GM12801 (cell line): Measurements from ENCODE around the gene TTBK2.

ENCODE experiments used
- TF ChIP-seq, protein P1 (sequence below): IDR thresholded peaks from one replicate; pipeline ENCODE4 v1.5.1; 2011; ENCODE audit warnings: control low read depth; ENCODE audit not compliant: insufficient read length; ENCODE audit errors: extremely low read depth

The TTBK2 gene

DNA sequence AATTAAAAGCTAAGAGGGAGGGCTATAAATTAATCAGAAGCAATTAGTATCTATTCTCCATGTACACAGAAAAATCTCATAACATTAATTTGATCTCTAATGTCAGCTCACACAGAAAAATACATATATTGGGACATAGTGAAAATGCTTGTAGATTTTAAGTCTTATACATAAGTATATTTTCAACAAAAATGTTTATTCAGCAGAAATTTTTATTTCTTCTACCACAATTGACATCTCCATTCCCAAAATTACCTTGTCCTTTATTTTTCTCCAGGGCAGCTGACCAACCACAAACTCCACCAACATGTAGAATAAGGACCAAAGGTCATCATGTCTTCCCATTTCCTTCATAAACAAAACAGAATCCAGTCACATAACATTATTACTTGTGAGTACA lies 109.1 kb downstream of the TTBK2 start:
- TF ChIP-seq, protein P1, sequence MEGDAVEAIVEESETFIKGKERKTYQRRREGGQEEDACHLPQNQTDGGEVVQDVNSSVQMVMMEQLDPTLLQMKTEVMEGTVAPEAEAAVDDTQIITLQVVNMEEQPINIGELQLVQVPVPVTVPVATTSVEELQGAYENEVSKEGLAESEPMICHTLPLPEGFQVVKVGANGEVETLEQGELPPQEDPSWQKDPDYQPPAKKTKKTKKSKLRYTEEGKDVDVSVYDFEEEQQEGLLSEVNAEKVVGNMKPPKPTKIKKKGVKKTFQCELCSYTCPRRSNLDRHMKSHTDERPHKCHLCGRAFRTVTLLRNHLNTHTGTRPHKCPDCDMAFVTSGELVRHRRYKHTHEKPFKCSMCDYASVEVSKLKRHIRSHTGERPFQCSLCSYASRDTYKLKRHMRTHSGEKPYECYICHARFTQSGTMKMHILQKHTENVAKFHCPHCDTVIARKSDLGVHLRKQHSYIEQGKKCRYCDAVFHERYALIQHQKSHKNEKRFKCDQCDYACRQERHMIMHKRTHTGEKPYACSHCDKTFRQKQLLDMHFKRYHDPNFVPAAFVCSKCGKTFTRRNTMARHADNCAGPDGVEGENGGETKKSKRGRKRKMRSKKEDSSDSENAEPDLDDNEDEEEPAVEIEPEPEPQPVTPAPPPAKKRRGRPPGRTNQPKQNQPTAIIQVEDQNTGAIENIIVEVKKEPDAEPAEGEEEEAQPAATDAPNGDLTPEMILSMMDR, result no peak

DNA sequence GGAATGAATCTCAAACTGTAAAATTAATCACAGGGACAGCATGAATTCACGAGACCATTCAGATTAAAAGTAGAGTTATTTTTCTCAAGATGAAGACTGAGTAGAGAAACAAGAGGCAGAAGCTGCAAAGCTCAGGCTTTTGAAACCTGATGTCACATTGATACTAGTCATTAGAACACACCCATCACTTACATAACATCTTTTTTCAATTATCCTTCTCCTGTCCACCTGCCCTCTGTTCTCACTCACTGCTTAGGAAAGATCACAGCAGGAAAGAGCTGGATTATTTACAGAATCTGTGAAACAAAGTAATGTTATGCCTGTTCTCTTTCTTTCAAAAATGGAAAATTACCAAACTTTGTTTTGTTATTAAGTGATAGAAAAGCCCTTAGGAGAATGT lies 111.7 kb downstream of the TTBK2 start:
- TF ChIP-seq, protein P1, result no peak

DNA sequence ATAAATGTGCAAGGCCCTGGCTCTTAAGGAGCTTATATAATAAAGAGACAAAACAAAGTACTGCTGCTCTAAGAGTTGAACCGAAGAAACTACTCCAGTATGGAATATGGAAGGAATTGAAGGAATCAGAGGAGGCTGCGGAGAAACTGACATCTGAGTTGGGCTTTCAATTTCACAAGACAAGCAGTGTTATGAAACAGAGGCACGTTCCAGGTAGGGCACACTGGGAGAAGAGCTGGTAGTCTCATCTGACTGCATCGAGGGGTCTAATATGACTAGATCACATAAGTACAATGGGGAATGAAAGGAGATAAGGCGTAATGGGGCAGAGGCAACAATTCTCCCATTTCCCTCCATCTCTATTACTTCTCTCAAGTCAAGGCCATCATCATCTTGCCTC lies 115.3 kb downstream of the TTBK2 start:
- TF ChIP-seq, protein P1, result no peak

GRCh38 chr15:42804739-42805138 lies 115.8 kb downstream of the TTBK2 start:
- TF ChIP-seq, protein P1, result no peak

GRCh38 chr15:42803436-42803835 lies 117.1 kb downstream of the TTBK2 start:
- TF ChIP-seq, protein P1, result no peak

DNA sequence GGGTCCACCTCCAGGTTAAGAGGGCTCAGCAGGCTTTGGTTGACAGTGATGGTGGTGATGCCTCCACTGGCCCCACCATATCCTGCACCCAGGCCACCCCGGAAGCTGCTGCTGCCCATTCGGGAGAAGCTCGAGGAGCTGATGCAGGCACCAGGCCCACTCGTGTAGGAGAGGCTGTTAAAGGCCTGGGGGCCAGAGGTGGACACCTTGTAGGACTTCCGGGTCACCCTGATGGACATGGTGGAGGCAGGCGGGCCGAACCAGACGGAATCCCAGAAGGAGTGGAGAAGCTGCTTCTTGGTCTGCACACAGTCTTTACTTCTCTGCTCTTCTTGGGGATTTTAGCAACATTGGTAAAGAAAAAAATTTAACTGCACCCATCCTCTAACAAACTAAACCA lies 118.4 kb downstream of the TTBK2 start:
- TF ChIP-seq, protein P1, result no peak

DNA sequence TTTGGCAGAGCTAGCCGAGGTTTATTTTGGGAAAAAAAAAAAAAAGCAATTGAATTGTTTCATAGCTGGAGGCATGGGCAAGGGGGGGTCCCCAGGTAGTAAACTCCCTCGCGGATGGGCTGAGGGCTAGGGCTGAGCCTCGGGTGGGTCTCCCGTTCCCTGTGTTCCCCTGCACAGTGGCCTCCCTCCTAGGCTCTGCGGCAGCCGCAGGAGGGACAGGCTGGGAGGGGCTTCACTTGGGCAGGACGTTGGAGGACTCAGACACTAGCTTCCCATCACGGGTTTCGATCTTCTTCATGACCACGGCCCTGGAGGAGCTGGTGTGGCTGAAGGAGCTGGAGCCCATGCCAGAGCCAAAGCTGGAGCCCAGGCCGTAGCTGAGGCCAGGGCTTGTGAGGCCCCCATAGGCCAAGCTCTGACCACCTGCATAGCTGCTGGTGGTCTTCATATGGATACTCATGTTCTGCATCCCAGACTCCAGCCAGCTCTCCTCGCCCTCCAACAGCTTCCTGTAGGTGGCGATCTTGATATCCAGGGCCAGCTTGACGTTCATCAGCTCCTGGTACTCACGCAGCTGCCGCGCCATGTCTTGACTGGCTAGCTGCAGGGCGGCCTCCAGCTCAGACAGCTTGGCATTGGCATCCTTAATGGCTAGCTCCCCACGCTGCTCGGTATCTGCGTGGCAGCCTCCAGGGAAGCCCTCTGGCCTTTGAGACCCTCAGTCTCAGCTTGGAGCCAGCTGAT lies 119.7 kb downstream of the TTBK2 start:
- TF ChIP-seq, protein P1, result no peak
